ENCODE results near the gene TPRG1L. TPM values are rescaled to one million over a fixed set of nuclear protein-coding genes. Genes with fewer than 3 reads are reported as not detected.

TPRG1L gene
- total and polyA plus RNA-seq, 4 donors = 24.1 to 46.6 (median 32.9) TPM

DNA sequence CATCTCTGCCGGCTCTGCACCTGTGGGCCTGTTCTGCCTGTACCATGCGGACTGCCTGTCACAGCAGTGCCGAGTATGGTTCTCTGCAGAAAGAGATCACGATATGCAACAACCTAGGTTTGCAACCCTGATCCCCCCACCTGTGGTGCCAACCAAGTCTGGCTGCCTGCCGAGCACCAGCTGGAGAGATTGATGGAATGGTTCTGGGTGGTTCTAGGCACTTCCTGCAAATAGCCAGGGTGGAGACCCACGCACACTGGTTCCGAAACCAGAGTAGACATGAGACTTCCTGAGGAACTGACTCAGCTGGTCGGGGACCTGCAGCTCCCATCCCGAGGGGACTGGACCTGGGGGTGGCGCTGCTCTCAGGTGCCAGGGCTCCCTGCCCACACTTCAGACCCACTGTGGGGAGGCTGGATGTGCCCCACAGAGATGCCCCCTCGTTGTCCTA, 5.4 kb downstream of the TPRG1L start:
- Histone ChIP-seq H3K9me3 (ENCODE audit: control insufficient read depth in 4 of 4, insufficient read depth in 3 of 4, low read length in 3 of 4) (no peaks in the 10 kb centered on the region), H3K9ac (ENCODE audit: insufficient read depth in 1 of 2, low read length in 2 of 2) (no peak overlapping the region), H3K27ac (ENCODE audit: low read depth in 1 of 2, low read length in 1 of 2) (no peak overlapping the region), H3K27me3 (ENCODE audit: control insufficient read depth in 3 of 3, insufficient read depth in 3 of 3, low read length in 2 of 3) (no peaks in the 10 kb centered on the region), H3K36me3 (ENCODE audit: control insufficient read depth in 4 of 4, insufficient read depth in 4 of 4, low read length in 4 of 4) (peaks cover 11 to 71% (median 26%) of the 10 kb centered on the region in 4 donors), H3K4me1 (ENCODE audit: control insufficient read depth in 5 of 5, insufficient read depth in 5 of 5, low read length in 5 of 5) (peaks cover 0 to 8% (median 2%) of the 10 kb centered on the region in 5 donors), H3K4me3 (no peak overlapping the region)
- 63 to 66% methylated on average over 11 of the region's 11 CpGs for WGBS, 2 donors
- TF ChIP-seq, protein P1, sequence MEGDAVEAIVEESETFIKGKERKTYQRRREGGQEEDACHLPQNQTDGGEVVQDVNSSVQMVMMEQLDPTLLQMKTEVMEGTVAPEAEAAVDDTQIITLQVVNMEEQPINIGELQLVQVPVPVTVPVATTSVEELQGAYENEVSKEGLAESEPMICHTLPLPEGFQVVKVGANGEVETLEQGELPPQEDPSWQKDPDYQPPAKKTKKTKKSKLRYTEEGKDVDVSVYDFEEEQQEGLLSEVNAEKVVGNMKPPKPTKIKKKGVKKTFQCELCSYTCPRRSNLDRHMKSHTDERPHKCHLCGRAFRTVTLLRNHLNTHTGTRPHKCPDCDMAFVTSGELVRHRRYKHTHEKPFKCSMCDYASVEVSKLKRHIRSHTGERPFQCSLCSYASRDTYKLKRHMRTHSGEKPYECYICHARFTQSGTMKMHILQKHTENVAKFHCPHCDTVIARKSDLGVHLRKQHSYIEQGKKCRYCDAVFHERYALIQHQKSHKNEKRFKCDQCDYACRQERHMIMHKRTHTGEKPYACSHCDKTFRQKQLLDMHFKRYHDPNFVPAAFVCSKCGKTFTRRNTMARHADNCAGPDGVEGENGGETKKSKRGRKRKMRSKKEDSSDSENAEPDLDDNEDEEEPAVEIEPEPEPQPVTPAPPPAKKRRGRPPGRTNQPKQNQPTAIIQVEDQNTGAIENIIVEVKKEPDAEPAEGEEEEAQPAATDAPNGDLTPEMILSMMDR (IDR thresholded peaks at IDR 0.05; ENCODE audit: control extremely low read depth, extremely low read depth) = no peak
- no peak for DNase-seq
- ATAC-seq (ENCODE audit: insufficient read depth, low FRiP score) = no peak

DNA sequence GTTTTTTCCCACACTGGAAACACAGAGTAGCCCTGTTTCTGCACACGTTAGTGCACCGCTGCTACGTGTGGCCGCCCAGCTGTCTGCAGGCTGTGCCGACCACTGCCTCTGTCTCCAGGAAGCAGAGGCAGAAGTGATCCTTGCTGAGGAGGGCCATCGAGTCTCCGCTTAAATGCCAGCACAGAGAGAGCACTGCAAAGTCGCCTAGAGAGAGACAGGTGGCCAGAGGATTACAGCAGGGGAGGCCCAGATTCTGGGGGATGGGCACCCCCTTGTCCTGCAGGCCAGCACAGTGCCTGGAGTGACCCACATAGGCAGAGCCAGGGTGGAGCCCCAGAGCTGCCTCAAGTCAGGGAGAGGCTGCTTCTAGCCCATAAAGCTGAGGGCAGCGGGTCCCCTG, 6.1 kb downstream of the TPRG1L start:
- H3K27ac ChIP-seq (ENCODE audit: low read depth in 1 of 2, low read length in 1 of 2) = peak overlapping the region in 1 of 2 donors; percentile 8
- H3K9me3 ChIP-seq (ENCODE audit: control insufficient read depth in 4 of 4, insufficient read depth in 3 of 4, low read length in 3 of 4) = no peaks in the 10 kb centered on the region
- H3K36me3 ChIP-seq (ENCODE audit: control insufficient read depth in 4 of 4, insufficient read depth in 4 of 4, low read length in 4 of 4) = peaks cover 11 to 76% (median 26%) of the 10 kb centered on the region in 4 donors
- peaks cover 0 to 3% (median 0%) of the 10 kb centered on the region in 5 donors for H3K4me1 ChIP-seq (ENCODE audit: control insufficient read depth in 5 of 5, insufficient read depth in 5 of 5, low read length in 5 of 5)
- 84 to 85% methylated on average over 9 of the region's 9 CpGs for whole genome bisulfite sequencing, 2 donors
- H3K9ac ChIP-seq (ENCODE audit: insufficient read depth in 1 of 2, low read length in 2 of 2) = no peak overlapping the region
- no peaks in the 10 kb centered on the region for H3K27me3 ChIP-seq (ENCODE audit: control insufficient read depth in 3 of 3, insufficient read depth in 3 of 3, low read length in 2 of 3)
- no peak overlapping the region for H3K4me3 ChIP-seq
- no peak for ATAC-seq (ENCODE audit: insufficient read depth, low FRiP score)
- DNase-seq = no peak
- TF ChIP-seq, protein P1 (IDR thresholded peaks at IDR 0.05; ENCODE audit: control extremely low read depth, extremely low read depth) = no peak

DNA sequence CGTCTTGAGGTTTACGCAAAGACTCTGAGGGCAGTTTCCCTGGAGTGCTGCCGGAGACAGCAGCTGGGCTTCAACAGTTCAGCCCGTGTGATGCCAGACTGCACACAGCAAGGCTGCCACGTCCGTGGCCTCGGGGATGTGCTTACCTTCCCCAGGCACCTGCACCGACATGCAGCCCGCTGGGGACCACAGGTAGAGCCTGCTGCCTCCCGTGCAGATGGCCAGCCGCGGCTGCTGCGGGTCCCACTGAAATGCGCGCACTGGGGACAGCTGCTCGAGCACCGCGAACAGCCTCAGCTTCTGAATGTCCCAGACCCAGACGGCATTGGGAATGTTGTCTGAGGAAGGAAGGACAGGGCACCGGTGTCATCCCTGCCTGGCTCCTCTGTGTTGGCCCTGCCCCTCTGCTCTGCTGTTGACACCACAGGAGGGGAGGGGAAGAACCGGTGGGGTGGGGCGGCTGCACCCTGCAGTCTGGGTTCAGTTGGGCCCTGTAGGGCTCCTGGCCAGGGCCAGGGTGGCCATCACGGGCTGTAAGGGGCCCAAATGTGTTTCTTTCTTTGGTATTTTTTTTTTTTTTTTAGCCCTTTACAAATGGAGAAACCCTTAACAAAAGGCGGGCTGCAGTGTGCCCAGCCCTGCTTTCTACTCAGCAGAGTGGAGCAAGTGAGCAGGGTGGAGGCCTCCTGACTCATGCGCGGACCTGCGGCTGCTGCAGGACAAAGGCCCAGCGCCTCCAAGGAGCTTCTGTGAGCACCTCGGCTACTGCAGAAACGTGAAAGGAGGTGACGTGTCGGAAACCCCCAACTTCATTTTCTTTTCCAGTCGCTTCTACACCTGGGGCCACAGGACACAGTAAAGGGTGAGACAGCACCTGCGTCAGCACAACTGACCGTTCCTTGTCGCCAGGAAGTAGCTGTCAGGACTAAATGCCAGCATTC, 6.8 kb downstream of the TPRG1L start:
- Histone ChIP-seq H3K27ac (ENCODE audit: low read depth in 1 of 2, low read length in 1 of 2) (peak overlapping the region in 1 of 2 donors; percentile 8), H3K36me3 (ENCODE audit: control insufficient read depth in 4 of 4, insufficient read depth in 4 of 4, low read length in 4 of 4) (peaks cover 9 to 80% (median 27%) of the 10 kb centered on the region in 4 donors), H3K4me1 (ENCODE audit: control insufficient read depth in 5 of 5, insufficient read depth in 5 of 5, low read length in 5 of 5) (peaks cover 0 to 2% (median 0%) of the 10 kb centered on the region in 5 donors), H3K27me3 (ENCODE audit: control insufficient read depth in 3 of 3, insufficient read depth in 3 of 3, low read length in 2 of 3) (no peaks in the 10 kb centered on the region), H3K9ac (ENCODE audit: insufficient read depth in 1 of 2, low read length in 2 of 2) (no peak overlapping the region), H3K4me3 (no peak overlapping the region), H3K9me3 (ENCODE audit: control insufficient read depth in 4 of 4, insufficient read depth in 3 of 4, low read length in 3 of 4) (no peaks in the 10 kb centered on the region)
- TF ChIP-seq, protein P1 (IDR thresholded peaks at IDR 0.05; ENCODE audit: control extremely low read depth, extremely low read depth) = no peak
- WGBS, 2 donors = 91 to 93% methylated on average over 36 of the region's 36 CpGs
- DNase-seq (no peak), ATAC-seq (ENCODE audit: insufficient read depth, low FRiP score) (no peak)
